H9 (cell line): ENCODE results near the gene VIT. TPM values are rescaled to one million over a fixed set of nuclear protein-coding genes. Genes with fewer than 3 reads are reported as not detected.

Source experiments
- DNase-seq: peaks from one replicate; pipeline ENCODE4 v3.0.0-alpha.2; 2017
- H2AFZ ChIP-seq: one replicate; pipeline ENCODE4 v1.6.1; 2013; ENCODE audit warnings: mild to moderate bottlenecking, low read length, control low read depth, moderate library complexity
- H2AK5ac ChIP-seq: 2 replicates; pipeline ENCODE4 v1.6.1; 2013; ENCODE audit warnings: low read length, control low read depth, mixed read lengths; ENCODE audit not compliant: insufficient read length
- H2BK120ac ChIP-seq: one replicate; pipeline ENCODE4 v1.6.1; 2013; ENCODE audit warnings: low read depth, mild to moderate bottlenecking, low read length, control low read depth, inconsistent platforms; ENCODE audit not compliant: poor library complexity, severe bottlenecking
- H2BK12ac ChIP-seq: 2 replicates; pipeline ENCODE4 v1.6.1; 2013; ENCODE audit warnings: low read length, control low read depth, mixed read lengths, low read depth; ENCODE audit not compliant: insufficient read length
- H2BK15ac ChIP-seq: 2 replicates; pipeline ENCODE4 v1.6.1; 2013; ENCODE audit warnings: low read depth, low read length, control low read depth
- H2BK20ac ChIP-seq: one replicate; pipeline ENCODE4 v1.6.1; 2013; ENCODE audit warnings: low read depth, mild to moderate bottlenecking, low read length, control low read depth, inconsistent platforms; ENCODE audit not compliant: poor library complexity, severe bottlenecking
- H2BK5ac ChIP-seq: 2 replicates; pipeline ENCODE4 v1.6.1; 2013; ENCODE audit warnings: low read length, control low read depth, mixed read lengths; ENCODE audit not compliant: insufficient read length
- H3K14ac ChIP-seq: 2 replicates; pipeline ENCODE4 v1.6.1; 2013; ENCODE audit warnings: low read length, control low read depth; ENCODE audit not compliant: insufficient read depth
- H3K18ac ChIP-seq: 2 replicates; pipeline ENCODE4 v1.6.1; 2013; ENCODE audit warnings: low read depth, mild to moderate bottlenecking, mixed read lengths, low read length, control low read depth; ENCODE audit not compliant: insufficient read length
- H3K23ac ChIP-seq: 2 replicates; pipeline ENCODE4 v1.6.1; 2013; ENCODE audit warnings: low read length, control low read depth, mixed read lengths, low read depth; ENCODE audit not compliant: insufficient read length
- H3K23me2 ChIP-seq: 2 replicates; pipeline ENCODE4 v1.6.1; 2013; ENCODE audit warnings: low read depth, mild to moderate bottlenecking, mixed read lengths, low read length, control low read depth; ENCODE audit not compliant: insufficient read length, poor library complexity, severe bottlenecking
- H3K27ac ChIP-seq: 2 replicates; pipeline ENCODE4 v1.5.1; 2013; ENCODE audit warnings: low read length, control low read depth, mixed read lengths, low read depth; ENCODE audit not compliant: insufficient read length
- H3K27me3 ChIP-seq: 2 replicates; pipeline ENCODE4 v1.6.1; 2013; ENCODE audit warnings: low read length, control low read depth, inconsistent platforms; ENCODE audit not compliant: insufficient read depth
- H3K4ac ChIP-seq: 2 replicates; pipeline ENCODE4 v1.6.1; 2013; ENCODE audit warnings: low read depth, mild to moderate bottlenecking, control low read depth, inconsistent platforms, low read length, moderate library complexity
- H3K4me1 ChIP-seq: 2 replicates; pipeline ENCODE4 v1.6.1; 2013; ENCODE audit warnings: low read length, control low read depth, inconsistent platforms; ENCODE audit not compliant: insufficient read depth
- H3K4me2 ChIP-seq: 2 replicates; pipeline ENCODE4 v1.6.1; 2013; ENCODE audit warnings: low read length, control low read depth, mixed read lengths; ENCODE audit not compliant: insufficient read length, insufficient read depth
- H3K56ac ChIP-seq: 2 replicates; pipeline ENCODE4 v1.6.1; 2013; ENCODE audit warnings: low read depth, mild to moderate bottlenecking, mixed read lengths, low read length, control low read depth; ENCODE audit not compliant: insufficient read length
- H3K79me1 ChIP-seq: 2 replicates; pipeline ENCODE4 v1.6.1; 2013; ENCODE audit warnings: low read depth, mild to moderate bottlenecking, moderate library complexity, low read length, control low read depth, inconsistent platforms; ENCODE audit not compliant: insufficient read depth, poor library complexity, severe bottlenecking
- H3K79me2 ChIP-seq: 2 replicates; pipeline ENCODE4 v1.6.1; 2013; ENCODE audit warnings: low read length, control low read depth, inconsistent platforms; ENCODE audit not compliant: insufficient read depth
- H3K9ac ChIP-seq: 2 replicates; pipeline ENCODE4 v1.6.1; 2013; ENCODE audit warnings: low read length, control low read depth, mixed read lengths; ENCODE audit not compliant: insufficient read length; ENCODE audit errors: extremely low read depth
- H3K9me3 ChIP-seq: one replicate; pipeline ENCODE4 v1.6.1; 2013; ENCODE audit warnings: low read depth, low read length, inconsistent platforms; ENCODE audit not compliant: control insufficient read depth
- H3T11ph ChIP-seq: one replicate; pipeline ENCODE4 v1.6.1; 2013; ENCODE audit warnings: mild to moderate bottlenecking, low read length, control low read depth, inconsistent platforms
- H4K20me1 ChIP-seq: one replicate; pipeline ENCODE4 v1.6.1; 2013; ENCODE audit not compliant: control insufficient read depth, insufficient read length, insufficient read depth
- H4K5ac ChIP-seq: 2 replicates; pipeline ENCODE4 v1.6.1; 2013; ENCODE audit warnings: low read depth, mild to moderate bottlenecking, mixed read lengths, low read length, control low read depth; ENCODE audit not compliant: insufficient read length
- H4K8ac ChIP-seq: replicated peaks from 2 replicates; pipeline ENCODE4 v1.6.1; 2013; ENCODE audit warnings: low read length, control low read depth, mixed read lengths, low read depth; ENCODE audit not compliant: insufficient read length
- H4K91ac ChIP-seq: 2 replicates; pipeline ENCODE4 v1.6.1; 2013; ENCODE audit warnings: low read depth, mild to moderate bottlenecking, moderate library complexity, mixed read lengths, low read length, control low read depth; ENCODE audit not compliant: insufficient read length
- H3K27ac Mint-ChIP-seq, 3 experiments: 2 replicates in 2 of 3; 3 replicates in 1 of 3; pipeline ENCODE4 v1.8.0; 2020 to 2021; ENCODE audit warnings: mixed read lengths in 3 of 3, mild to moderate bottlenecking in 1 of 3, moderate library complexity in 1 of 3
- H3K27me3 Mint-ChIP-seq: 2 replicates; pipeline ENCODE4 v1.8.0; 2021; ENCODE audit warnings: low read depth, mild to moderate bottlenecking, moderate library complexity, mixed read lengths
- H3K36me3 Mint-ChIP-seq, 3 experiments: 2 replicates in 2 of 3; 3 replicates in 1 of 3; pipeline ENCODE4 v1.8.0; 2020 to 2021; ENCODE audit warnings: low read depth in 3 of 3, mixed read lengths in 3 of 3; ENCODE audit not compliant: insufficient read depth in 1 of 3
- H3K4me1 Mint-ChIP-seq, 2 experiments: 2 replicates each; pipeline ENCODE4 v1.8.0; 2020; ENCODE audit warnings: mixed read lengths in 2 of 2
- H3K4me3 Mint-ChIP-seq, 2 experiments: 2 replicates in 1 of 2; 3 replicates in 1 of 2; pipeline ENCODE4 v1.8.0; 2020 to 2021; ENCODE audit warnings: mild to moderate bottlenecking in 2 of 2, mixed read lengths in 2 of 2, moderate library complexity in 1 of 2
- H3K9me3 Mint-ChIP-seq, 2 experiments: 2 replicates in 1 of 2; 3 replicates in 1 of 2; pipeline ENCODE4 v1.8.0; 2020; ENCODE audit warnings: mild to moderate bottlenecking in 2 of 2, mixed read lengths in 2 of 2, moderate library complexity in 1 of 2
- WGBS: extraction: QIAGEN DNeasy Blood & Tissue Kit; methylation state at CpG from one replicate; pipeline ENCODE4 v1.1.7; 2013; ENCODE audit warnings: missing lambda C conversion rate, low lambda C conversion rate, mixed read lengths; ENCODE audit not compliant: insufficient read length; ENCODE audit errors: extremely low coverage; 5-methylcytosine and 5-hydroxymethylcytosine counted together
- total RNA-seq: library from RNA; stranded (reverse); gene quantifications from 2 replicates; pipeline ENCODE4 v1.2.1, GENCODE V29; 2021
- TF ChIP-seq, protein P1 (sequence below): fragments of 200-600 bp; sonication (generic); conservative IDR thresholded peaks from 3 replicates; pipeline ENCODE4 v1.8.0; 2021; ENCODE audit warnings: antibody characterized with exemption, mild to moderate bottlenecking

VIT gene
- total RNA-seq, 1 experiment from 2014 or later: 0.15 TPM

DNA sequence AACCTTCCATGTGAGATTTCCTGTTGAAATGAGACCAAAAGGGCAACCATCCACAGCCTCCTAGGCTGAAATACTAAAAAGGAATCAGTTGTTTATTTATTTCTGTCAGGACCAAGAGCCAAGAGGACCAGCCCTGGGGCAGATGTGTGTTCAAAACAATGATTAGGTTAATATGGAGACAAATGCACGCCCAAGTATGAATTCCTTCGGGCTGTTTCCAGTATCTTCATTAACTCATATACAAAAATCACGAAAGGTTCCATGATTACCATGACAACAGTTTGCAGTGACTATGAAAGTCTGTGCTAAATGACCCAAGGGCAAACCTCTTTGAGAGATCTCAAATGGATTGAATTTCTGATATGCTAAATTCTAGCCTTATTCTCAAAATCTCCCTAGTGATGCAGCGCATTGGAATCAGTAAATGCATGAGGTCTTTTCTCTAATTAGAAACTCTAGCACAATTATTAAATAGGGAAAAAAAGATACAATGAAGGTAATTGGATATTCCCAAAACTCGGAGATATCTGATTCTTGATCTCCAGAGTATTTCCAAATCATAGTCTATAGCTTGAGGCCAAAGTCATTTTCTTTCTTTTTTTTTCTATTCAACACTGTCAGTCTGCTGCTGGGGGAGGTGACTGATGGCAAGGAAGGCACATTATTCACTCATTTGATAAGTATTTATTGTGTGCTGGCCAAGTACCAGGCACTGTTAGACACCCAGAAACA is 35.6 kb downstream of the VIT start:
- Histone ChIP-seq H3T11ph (no peak overlapping the region), H3K18ac (no peak overlapping the region), H2AFZ (no peak overlapping the region), H3K27me3 (no peaks in the 10 kb centered on the region), H3K27ac (no peak overlapping the region), H3K56ac (no peak overlapping the region), H4K8ac (no peak overlapping the region), H3K23ac (no peak overlapping the region), H2AK5ac (no peak overlapping the region), H3K9me3 (peaks cover 5% of the 10 kb centered on the region), H3K4me2 (no peak overlapping the region), H3K9ac (no peak overlapping the region), H3K79me2 (no peaks in the 10 kb centered on the region), H4K5ac (no peak overlapping the region), H3K23me2 (no peaks in the 10 kb centered on the region), H4K20me1 (no peaks in the 10 kb centered on the region), H2BK120ac (no peak overlapping the region), H4K91ac (no peak overlapping the region), H2BK12ac (no peak overlapping the region), H2BK15ac (no peak overlapping the region), H3K4me1 (peaks cover 1% of the 10 kb centered on the region; the same call in 1 of the 2 replicates), H3K79me1 (no peaks in the 10 kb centered on the region), H3K14ac (no peak overlapping the region), H2BK5ac (no peak overlapping the region), H2BK20ac (no peak overlapping the region), H3K4ac (no peak overlapping the region)
- DNase-seq: no peak
- Mint-ChIP-seq H3K27ac (no peak overlapping the region; a peak in 1 of 7 replicates), H3K4me1 (peaks cover 31% of the 10 kb centered on the region in 2 experiments), H3K4me3 (no peak overlapping the region), H3K36me3 (peaks cover 1 to 12% (median 8%) of the 10 kb centered on the region in 3 experiments; a peak in 6 of 7 replicates), H3K27me3 (no peaks in the 10 kb centered on the region; the same call in 1 of the 2 replicates), H3K9me3 (peaks cover 7 to 9% of the 10 kb centered on the region in 2 experiments; a peak in 3 of 5 replicates)
- no CpG with 5 or more reads among the region's 5 CpGs for WGBS
- TF ChIP-seq, protein P1, sequence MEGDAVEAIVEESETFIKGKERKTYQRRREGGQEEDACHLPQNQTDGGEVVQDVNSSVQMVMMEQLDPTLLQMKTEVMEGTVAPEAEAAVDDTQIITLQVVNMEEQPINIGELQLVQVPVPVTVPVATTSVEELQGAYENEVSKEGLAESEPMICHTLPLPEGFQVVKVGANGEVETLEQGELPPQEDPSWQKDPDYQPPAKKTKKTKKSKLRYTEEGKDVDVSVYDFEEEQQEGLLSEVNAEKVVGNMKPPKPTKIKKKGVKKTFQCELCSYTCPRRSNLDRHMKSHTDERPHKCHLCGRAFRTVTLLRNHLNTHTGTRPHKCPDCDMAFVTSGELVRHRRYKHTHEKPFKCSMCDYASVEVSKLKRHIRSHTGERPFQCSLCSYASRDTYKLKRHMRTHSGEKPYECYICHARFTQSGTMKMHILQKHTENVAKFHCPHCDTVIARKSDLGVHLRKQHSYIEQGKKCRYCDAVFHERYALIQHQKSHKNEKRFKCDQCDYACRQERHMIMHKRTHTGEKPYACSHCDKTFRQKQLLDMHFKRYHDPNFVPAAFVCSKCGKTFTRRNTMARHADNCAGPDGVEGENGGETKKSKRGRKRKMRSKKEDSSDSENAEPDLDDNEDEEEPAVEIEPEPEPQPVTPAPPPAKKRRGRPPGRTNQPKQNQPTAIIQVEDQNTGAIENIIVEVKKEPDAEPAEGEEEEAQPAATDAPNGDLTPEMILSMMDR: no peak
